GM12878 (cell line): ENCODE measurements around the gene TMEM39B. TPM values are rescaled to one million over a fixed set of nuclear protein-coding genes. Genes with fewer than 3 reads are reported as not detected.

ENCODE experiments used
- ATAC-seq: fragments of 200-7000 bp; cut with Tn5 transposase; 3 replicates; pipeline ENCODE4 v1.9.1; 2020; ENCODE audit warnings: mild to moderate bottlenecking, moderate library complexity
- BruUV-seq: library from RNA; stranded (reverse); fragments of 400-500 nt; replicated peaks from 2 replicates; lab custom pipeline; 2021; lab: Mats Ljungman, UMichigan
- CTCF ChIA-PET: fragments of 300-600 bp; sonication (Branson Sonifier 250); formaldehyde crosslinking; extraction: SDS; loops from one replicate; lab custom pipeline; 2021; ENCODE audit warnings: inconsistent platforms; lab: Yijun Ruan, JAX
- POLR2A ChIA-PET: fragments of 350-600 bp; formaldehyde crosslinking; extraction: SDS; loops from one replicate; lab custom pipeline; 2021; ENCODE audit warnings: inconsistent platforms; lab: Charles Lee
- RAD21 ChIA-PET: fragments of 300-600 bp; sonication (Branson Sonifier 250); formaldehyde crosslinking; loops from one replicate; lab custom pipeline; 2023; ENCODE audit warnings: antibody characterized with exemption; ENCODE audit not compliant: unreplicated experiment; lab: Charles Lee
- SMC1A ChIA-PET: fragments of 300-600 bp; sonication (Branson Sonifier 250); formaldehyde crosslinking; loops from one replicate; lab custom pipeline; 2023; ENCODE audit not compliant: unreplicated experiment, uncharacterized antibody; lab: Charles Lee
- DNase-seq: peaks from one replicate; pipeline ENCODE4 v3.0.0-alpha.2; 2011; ENCODE audit warnings: low read depth, low spot score
- FAIRE-seq: peaks from 3 replicates; lab custom pipeline; 2011; peaks lifted over from hg19 to GRCh38; lab: Jason Lieb, UNC
- H2AFZ ChIP-seq: 2 replicates; pipeline ENCODE4 v1.6.0; 2011; ENCODE audit warnings: low read depth, low read length, control low read depth; ENCODE audit not compliant: control insufficient read depth
- H3K27ac ChIP-seq: 2 replicates; pipeline ENCODE4 v1.5.1; 2011; ENCODE audit warnings: control low read depth; ENCODE audit not compliant: control insufficient read depth, insufficient read depth
- H3K27me3 ChIP-seq, 2 experiments: replicated peaks in 1 of 2; 2 replicates each; pipeline versions ENCODE4 v1.6.0 to v1.6.1; 2011; ENCODE audit warnings: low read length in 1 of 2; ENCODE audit not compliant: control insufficient read depth in 2 of 2, insufficient read depth in 2 of 2
- H3K36me3 ChIP-seq, 2 experiments: 2 replicates each; pipeline ENCODE4 v1.5.1; 2011; ENCODE audit warnings: low read length in 1 of 2; ENCODE audit not compliant: control insufficient read depth in 2 of 2, insufficient read depth in 2 of 2
- H3K4me1 ChIP-seq: 2 replicates; pipeline ENCODE4 v1.6.1; 2011; ENCODE audit warnings: mild to moderate bottlenecking, low read length, moderate library complexity, mixed read lengths; ENCODE audit not compliant: control insufficient read depth, insufficient read depth
- H3K4me2 ChIP-seq: 2 replicates; pipeline ENCODE4 v1.6.0; 2011; ENCODE audit warnings: control low read depth; ENCODE audit not compliant: control insufficient read depth, insufficient read depth
- H3K4me3 ChIP-seq: fragments of 200-600 bp; sonication (generic); 2 replicates; pipeline ENCODE4 v1.5.1; 2016
- H3K79me2 ChIP-seq: 2 replicates; pipeline ENCODE4 v1.6.0; 2011; ENCODE audit warnings: low read length; ENCODE audit not compliant: control insufficient read depth, insufficient read depth
- H3K9ac ChIP-seq: 2 replicates; pipeline ENCODE4 v1.8.0; 2011; ENCODE audit warnings: low read length, control low read depth, mixed read lengths; ENCODE audit not compliant: control insufficient read depth, insufficient read depth
- H3K9me3 ChIP-seq: replicated peaks from 3 replicates; pipeline ENCODE4 v1.5.1; 2011; ENCODE audit warnings: mild to moderate bottlenecking, low read length; ENCODE audit not compliant: control insufficient read depth, insufficient read depth
- H4K20me1 ChIP-seq: 2 replicates; pipeline ENCODE4 v1.6.0; 2011; ENCODE audit not compliant: control insufficient read depth, insufficient read depth
- BCL11A ChIP-seq: IDR thresholded peaks from 2 replicates; pipeline ENCODE4 v1.6.1; 2011; ENCODE audit warnings: low read depth, low read length
- GABPA ChIP-seq: IDR thresholded peaks from 2 replicates; pipeline ENCODE4 v1.6.1; 2014; ENCODE audit warnings: antibody characterized with exemption, low read depth, mild to moderate bottlenecking, inconsistent platforms
- MXI1 ChIP-seq: fragments of 150-350 bp; IDR thresholded peaks from 2 replicates; pipeline ENCODE4 v1.6.1; 2011; ENCODE audit warnings: low read depth, mild to moderate bottlenecking, inconsistent platforms, low read length, improper control_type of control experiment
- SMAD5 ChIP-seq: IDR thresholded peaks from 2 replicates; pipeline ENCODE4 v1.6.1; 2016; ENCODE audit warnings: antibody characterized with exemption, low read depth
- SREBF2 ChIP-seq: IDR thresholded peaks from 2 replicates; pipeline ENCODE4 v1.6.1; 2012; ENCODE audit warnings: mild to moderate bottlenecking, low read length
- SUPT20H ChIP-seq: IDR thresholded peaks from 2 replicates; pipeline ENCODE4 v1.6.1; 2011; ENCODE audit warnings: low read depth, mild to moderate bottlenecking, low read length, moderate library complexity, borderline replicate concordance; ENCODE audit not compliant: control insufficient read depth
- ZNF207 ChIP-seq: fragments of 450-650 bp; IDR thresholded peaks from 2 replicates; pipeline ENCODE4 v1.6.1; 2014; ENCODE audit warnings: antibody characterized with exemption, mild to moderate bottlenecking, borderline replicate concordance
- WGBS: methylation state at CpG from one replicate; pipeline ENCODE4 v1.1.6; 2016; ENCODE audit warnings: low lambda C conversion rate; ENCODE audit not compliant: insufficient replicate concordance, insufficient coverage; ENCODE audit errors: missing lambda C conversion rate; 5-methylcytosine and 5-hydroxymethylcytosine counted together
- in situ Hi-C: fragments of 300-500 bp; cut with MboI; formaldehyde crosslinking; loops from 9 replicates; pipeline ENCODE4 v1.14.3; 2018; ENCODE audit warnings: mixed read lengths
- intact Hi-C: fragments of 100-400 bp; cut with micrococcal nuclease; formaldehyde crosslinking; loops from one replicate; pipeline ENCODE4 v1.14.2; 2022; ENCODE audit not compliant: unreplicated experiment
- polyA plus RNA-seq, 11 experiments: library from polyadenylated mRNA; depleted of rRNA in 4 of 11; unstranded in 6 of 11; stranded (reverse) in 5 of 11; fragments of >200 nt; fragmentation: Nextera tagmentation in 4 of 11; fragmentation: Illumina TruSeq in 1 of 11; extraction: Ambion mirVana in 4 of 11; extraction: Trizol in 1 of 11; gene quantifications; 1 replicate in 1 of 11; 2 replicates in 10 of 11; pipeline versions ENCODE4 v1.2.1 to v1.2.3, GENCODE V29; 2011 to 2016; ENCODE audit warnings: inconsistent platforms in 2 of 11, missing spikeins in 2 of 11, low read depth in 1 of 11
- total RNA-seq, 4 experiments: library from RNA; depleted of rRNA in 3 of 4; stranded (reverse); fragments of >200 nt in 3 of 4; fragmentation: Illumina TruSeq in 1 of 4; extraction: Trizol in 1 of 4; gene quantifications; 2 replicates each; pipeline versions ENCODE4 v1.2.1 to v1.2.3, GENCODE V29; 2013 to 2021
- TF ChIP-seq, protein P1 (sequence below): IDR thresholded peaks from 2 replicates; pipeline ENCODE4 v1.6.1; 2011; ENCODE audit warnings: low read depth, mild to moderate bottlenecking, low read length, moderate library complexity, borderline replicate concordance; ENCODE audit errors: extremely low read depth
- TF ChIP-seq, protein P2 (sequence below): IDR thresholded peaks from 2 replicates; pipeline ENCODE4 v1.6.1; 2011; ENCODE audit warnings: borderline replicate concordance, low read depth, mild to moderate bottlenecking, moderate library complexity, low read length; ENCODE audit not compliant: insufficient read depth, poor library complexity, severe bottlenecking
- TF ChIP-seq, protein P3 (sequence below): fragments of 450-650 bp; IDR thresholded peaks from 2 replicates; pipeline ENCODE4 v1.6.1; 2014; ENCODE audit warnings: mild to moderate bottlenecking

TMEM39B gene
- total and polyA plus RNA-seq, 10 of the 15 experiments (the other 5 are each of a cell fraction or from before 2014, with no cell fraction given) = 2.3 to 27.2 (median 12.3) TPM

DNA sequence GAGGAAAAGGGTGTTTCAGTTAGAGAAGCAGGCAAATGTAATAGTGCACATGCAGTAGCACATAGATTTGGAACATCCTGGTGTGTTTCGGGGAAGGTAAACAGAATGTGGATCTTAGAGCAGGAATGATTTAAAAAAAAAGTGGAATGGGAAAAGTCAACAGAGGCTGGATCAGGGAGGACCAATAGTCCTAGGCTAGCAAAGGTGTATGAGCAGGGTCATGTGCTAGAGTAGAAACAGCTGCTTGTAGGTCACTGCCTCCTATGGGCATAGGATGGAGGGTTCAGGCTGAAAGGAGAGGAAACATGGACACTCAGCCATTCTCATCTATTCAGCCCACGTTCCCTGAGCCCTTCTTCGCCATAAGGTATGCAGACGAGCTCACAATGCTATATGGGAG is 31.4 kb downstream of the TMEM39B start:
- no peaks in the 10 kb centered on the region for H3K27me3 ChIP-seq
- H3K36me3 ChIP-seq = peaks cover 4 to 7% of the 10 kb centered on the region in 2 experiments; a peak in 2 of 4 replicates
- FAIRE-seq (no peak), ATAC-seq (no peak), DNase-seq (no peak)
- in situ Hi-C loops = no loop called here
- no peak for TF ChIP-seq SMAD5
- BruUV-seq = no TSS peak
- no peak overlapping the region for H3K27ac ChIP-seq
- WGBS = 94% methylated on average over 4 of the region's 4 CpGs
- no peak overlapping the region for H3K4me3 ChIP-seq
- H3K4me2 ChIP-seq = no peak overlapping the region
- no peaks in the 10 kb centered on the region for H3K9me3 ChIP-seq
- ChIA-PET CTCF (no interaction called here), POLR2A (no interaction called here), RAD21 (no interaction called here), SMC1A (no interaction called here)
- H3K9ac ChIP-seq = no peak overlapping the region
- peaks cover 13% of the 10 kb centered on the region for H3K79me2 ChIP-seq
- H4K20me1 ChIP-seq = no peaks in the 10 kb centered on the region
- intact Hi-C loops = no loop called here
- no peaks in the 10 kb centered on the region; the same call in 1 of the 2 replicates for H3K4me1 ChIP-seq
- H2AFZ ChIP-seq = no peak overlapping the region

DNA sequence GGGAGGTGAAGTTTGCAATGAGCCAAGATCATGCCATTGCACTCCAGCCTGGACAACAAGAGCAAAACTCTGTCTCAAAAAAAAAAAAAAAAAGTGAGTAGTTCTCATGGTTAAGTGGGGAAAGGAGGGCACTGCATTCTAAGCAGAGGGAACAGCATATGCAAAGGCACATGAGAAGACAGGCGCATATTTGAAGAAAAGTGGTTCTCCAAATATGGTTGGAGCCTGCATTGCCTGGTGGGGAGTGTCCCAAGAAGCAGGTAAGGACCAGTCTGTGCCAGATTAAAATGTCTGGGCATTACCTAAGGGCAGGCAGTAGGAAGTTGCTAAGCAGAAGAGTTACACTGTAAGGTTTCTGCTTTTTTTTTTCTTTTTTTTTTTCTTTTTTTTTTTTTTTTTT is 32.6 kb downstream of the TMEM39B start:
- 86% methylated on average over 1 of the region's 1 CpG for WGBS
- intact Hi-C loops (loop anchor here (5.0 kb wide), 1 partner anchor 33 kb away; the partner anchor contains the start of gene TMEM39B), in situ Hi-C loops (no loop called here)
- BruUV-seq = no TSS peak
- Histone ChIP-seq H4K20me1 (no peaks in the 10 kb centered on the region), H3K79me2 (peaks cover 23% of the 10 kb centered on the region), H3K4me2 (no peak overlapping the region), H3K9me3 (no peaks in the 10 kb centered on the region), H3K4me1 (peaks cover 5% of the 10 kb centered on the region), H3K36me3 (peaks cover 0 to 3% of the 10 kb centered on the region in 2 experiments; a peak in 2 of 4 replicates), H3K27ac (no peak overlapping the region), H3K4me3 (no peak overlapping the region), H3K27me3 (no peaks in the 10 kb centered on the region), H2AFZ (no peak overlapping the region), H3K9ac (no peak overlapping the region)
- ChIA-PET RAD21 (no interaction called here), CTCF (interaction anchor here (1.1 kb wide), 1 partner anchor 33 kb away, joined by 3 read pairs; the partner anchor contains the start of gene TMEM39B), SMC1A (no interaction called here), POLR2A (interaction anchor here (0.7 kb wide), 1 partner anchor 27 kb away, joined by 6 read pairs; no protein-coding TSS in a partner anchor)
- FAIRE-seq (no peak), DNase-seq (no peak), ATAC-seq (no peak)
- TF ChIP-seq, protein P1, sequence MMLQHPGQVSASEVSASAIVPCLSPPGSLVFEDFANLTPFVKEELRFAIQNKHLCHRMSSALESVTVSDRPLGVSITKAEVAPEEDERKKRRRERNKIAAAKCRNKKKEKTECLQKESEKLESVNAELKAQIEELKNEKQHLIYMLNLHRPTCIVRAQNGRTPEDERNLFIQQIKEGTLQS = no peak
- TF ChIP-seq ZNF207 (no peak), BCL11A (no peak), MXI1 (no peak), SUPT20H (no peak), SREBF2 (no peak), GABPA (no peak)
- TF ChIP-seq, protein P2, sequence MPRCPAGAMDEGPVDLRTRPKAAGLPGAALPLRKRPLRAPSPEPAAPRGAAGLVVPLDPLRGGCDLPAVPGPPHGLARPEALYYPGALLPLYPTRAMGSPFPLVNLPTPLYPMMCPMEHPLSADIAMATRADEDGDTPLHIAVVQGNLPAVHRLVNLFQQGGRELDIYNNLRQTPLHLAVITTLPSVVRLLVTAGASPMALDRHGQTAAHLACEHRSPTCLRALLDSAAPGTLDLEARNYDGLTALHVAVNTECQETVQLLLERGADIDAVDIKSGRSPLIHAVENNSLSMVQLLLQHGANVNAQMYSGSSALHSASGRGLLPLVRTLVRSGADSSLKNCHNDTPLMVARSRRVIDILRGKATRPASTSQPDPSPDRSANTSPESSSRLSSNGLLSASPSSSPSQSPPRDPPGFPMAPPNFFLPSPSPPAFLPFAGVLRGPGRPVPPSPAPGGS = no peak
- TF ChIP-seq, protein P3, sequence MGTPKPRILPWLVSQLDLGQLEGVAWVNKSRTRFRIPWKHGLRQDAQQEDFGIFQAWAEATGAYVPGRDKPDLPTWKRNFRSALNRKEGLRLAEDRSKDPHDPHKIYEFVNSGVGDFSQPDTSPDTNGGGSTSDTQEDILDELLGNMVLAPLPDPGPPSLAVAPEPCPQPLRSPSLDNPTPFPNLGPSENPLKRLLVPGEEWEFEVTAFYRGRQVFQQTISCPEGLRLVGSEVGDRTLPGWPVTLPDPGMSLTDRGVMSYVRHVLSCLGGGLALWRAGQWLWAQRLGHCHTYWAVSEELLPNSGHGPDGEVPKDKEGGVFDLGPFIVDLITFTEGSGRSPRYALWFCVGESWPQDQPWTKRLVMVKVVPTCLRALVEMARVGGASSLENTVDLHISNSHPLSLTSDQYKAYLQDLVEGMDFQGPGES = no peak
